GM06990 (cell line): ENCODE measurements around the gene FBXO8.

ENCODE experiments used
- DNase-seq: peaks from one replicate; pipeline ENCODE4 v3.0.0-alpha.2; 2011; ENCODE audit not compliant: insufficient read length; ENCODE audit errors: extremely low read depth
- H3K27me3 ChIP-seq: replicated peaks from 2 replicates; pipeline ENCODE4 v1.6.0; 2011; ENCODE audit warnings: low read length; ENCODE audit not compliant: control insufficient read depth, insufficient read depth
- H3K36me3 ChIP-seq: 2 replicates; pipeline ENCODE4 v1.5.1; 2011; ENCODE audit warnings: low read length; ENCODE audit not compliant: control insufficient read depth, insufficient read depth
- H3K4me3 ChIP-seq: replicated peaks from 2 replicates; pipeline ENCODE4 v1.5.1; 2011; ENCODE audit warnings: low read depth, mild to moderate bottlenecking, control low read depth, low read length
- TF ChIP-seq, protein P1 (sequence below): IDR thresholded peaks from 2 replicates; pipeline ENCODE4 v1.5.1; 2011; ENCODE audit warnings: low read length, control low read depth, mild to moderate bottlenecking, inconsistent platforms; ENCODE audit not compliant: insufficient read depth, poor library complexity, severe bottlenecking

FBXO8 gene

DNA sequence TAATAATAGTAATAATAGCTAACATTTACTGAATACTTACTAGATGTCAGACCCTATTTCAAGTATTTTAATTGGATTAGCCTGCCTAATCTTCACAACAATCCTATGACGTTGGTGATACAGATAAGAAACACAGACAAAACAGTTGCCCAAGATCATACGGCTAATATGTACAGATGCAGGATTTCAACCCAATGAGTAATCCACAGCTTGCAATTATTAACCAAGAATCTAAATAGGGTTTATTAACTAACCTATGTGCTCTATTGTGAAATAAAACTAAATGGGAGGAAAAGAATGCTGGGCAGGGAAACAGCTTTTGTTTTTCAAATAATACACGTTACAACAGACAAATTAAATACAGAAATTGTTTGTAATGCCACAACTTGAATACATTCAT, 23.4 kb downstream of the FBXO8 start:
- no peak overlapping the region for H3K4me3 ChIP-seq
- H3K27me3 ChIP-seq = no peaks in the 10 kb centered on the region
- DNase-seq = no peak
- TF ChIP-seq, protein P1, sequence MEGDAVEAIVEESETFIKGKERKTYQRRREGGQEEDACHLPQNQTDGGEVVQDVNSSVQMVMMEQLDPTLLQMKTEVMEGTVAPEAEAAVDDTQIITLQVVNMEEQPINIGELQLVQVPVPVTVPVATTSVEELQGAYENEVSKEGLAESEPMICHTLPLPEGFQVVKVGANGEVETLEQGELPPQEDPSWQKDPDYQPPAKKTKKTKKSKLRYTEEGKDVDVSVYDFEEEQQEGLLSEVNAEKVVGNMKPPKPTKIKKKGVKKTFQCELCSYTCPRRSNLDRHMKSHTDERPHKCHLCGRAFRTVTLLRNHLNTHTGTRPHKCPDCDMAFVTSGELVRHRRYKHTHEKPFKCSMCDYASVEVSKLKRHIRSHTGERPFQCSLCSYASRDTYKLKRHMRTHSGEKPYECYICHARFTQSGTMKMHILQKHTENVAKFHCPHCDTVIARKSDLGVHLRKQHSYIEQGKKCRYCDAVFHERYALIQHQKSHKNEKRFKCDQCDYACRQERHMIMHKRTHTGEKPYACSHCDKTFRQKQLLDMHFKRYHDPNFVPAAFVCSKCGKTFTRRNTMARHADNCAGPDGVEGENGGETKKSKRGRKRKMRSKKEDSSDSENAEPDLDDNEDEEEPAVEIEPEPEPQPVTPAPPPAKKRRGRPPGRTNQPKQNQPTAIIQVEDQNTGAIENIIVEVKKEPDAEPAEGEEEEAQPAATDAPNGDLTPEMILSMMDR = no peak
- H3K36me3 ChIP-seq = no peaks in the 10 kb centered on the region

DNA sequence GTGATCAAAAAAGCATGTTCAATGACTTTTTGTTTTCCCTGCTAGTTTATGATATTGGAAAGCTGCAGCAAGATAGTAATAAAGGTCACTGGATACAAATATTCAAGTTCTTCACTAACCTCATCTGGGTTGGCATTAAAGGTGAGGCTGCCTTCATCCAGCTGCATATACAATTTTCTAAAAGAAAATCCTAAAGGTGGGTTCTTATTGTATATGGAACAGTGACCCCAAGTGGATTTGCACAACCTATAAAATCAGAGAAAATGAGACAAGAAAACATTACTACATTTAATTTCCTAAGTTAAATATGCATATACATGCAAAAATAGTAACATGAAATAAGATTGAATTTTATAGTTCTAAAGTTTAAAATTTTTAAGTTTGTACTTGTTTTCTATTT, 23.9 kb downstream of the FBXO8 start:
- H3K36me3 ChIP-seq = no peaks in the 10 kb centered on the region
- no peak overlapping the region for H3K4me3 ChIP-seq
- DNase-seq = no peak
- TF ChIP-seq, protein P1 = no peak
- no peaks in the 10 kb centered on the region for H3K27me3 ChIP-seq

DNA sequence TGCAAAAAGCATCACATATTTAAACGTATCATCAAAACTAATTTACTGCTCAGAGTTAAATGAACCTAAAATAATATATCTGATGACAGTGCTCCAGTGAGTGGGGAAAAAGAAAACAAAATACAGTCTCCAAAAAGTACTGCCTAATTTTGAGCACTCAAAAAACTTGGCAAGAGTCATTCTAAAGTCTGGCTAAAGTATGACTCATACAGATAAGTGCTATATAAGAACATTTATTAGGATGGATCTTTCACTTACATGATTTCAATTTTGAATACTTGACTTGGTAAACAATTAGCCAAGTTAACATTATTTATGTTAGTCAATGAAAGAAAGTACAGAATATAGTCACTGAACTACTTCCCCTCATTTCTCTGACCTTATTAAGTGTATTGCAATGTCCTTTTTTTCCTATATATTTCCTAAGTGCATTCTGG, 27.2 kb downstream of the FBXO8 start:
- no peaks in the 10 kb centered on the region for H3K27me3 ChIP-seq
- H3K4me3 ChIP-seq = no peak overlapping the region
- H3K36me3 ChIP-seq = no peaks in the 10 kb centered on the region
- no peak for DNase-seq
- TF ChIP-seq, protein P1 = no peak

DNA sequence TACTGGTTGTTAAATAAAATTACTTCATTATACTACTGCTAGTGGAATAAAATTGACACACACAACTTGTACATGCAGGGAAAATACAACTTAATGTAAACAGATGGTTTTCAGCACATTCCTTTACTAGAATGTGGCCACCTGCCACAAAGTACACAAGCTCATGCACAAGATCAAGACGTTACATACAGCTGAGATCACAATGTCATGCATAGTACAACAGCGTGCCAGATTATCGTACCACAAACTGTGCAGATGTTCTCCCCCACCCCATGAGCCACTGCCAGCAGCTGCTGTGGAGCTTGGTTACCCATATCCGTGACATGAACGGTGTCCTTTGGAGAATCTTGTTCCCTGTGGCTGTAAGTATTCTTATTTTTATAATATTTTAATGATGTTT, 27.7 kb downstream of the FBXO8 start:
- DNase-seq = no peak
- H3K4me3 ChIP-seq = no peak overlapping the region
- no peaks in the 10 kb centered on the region for H3K27me3 ChIP-seq
- H3K36me3 ChIP-seq = no peaks in the 10 kb centered on the region
- TF ChIP-seq, protein P1 = no peak

DNA sequence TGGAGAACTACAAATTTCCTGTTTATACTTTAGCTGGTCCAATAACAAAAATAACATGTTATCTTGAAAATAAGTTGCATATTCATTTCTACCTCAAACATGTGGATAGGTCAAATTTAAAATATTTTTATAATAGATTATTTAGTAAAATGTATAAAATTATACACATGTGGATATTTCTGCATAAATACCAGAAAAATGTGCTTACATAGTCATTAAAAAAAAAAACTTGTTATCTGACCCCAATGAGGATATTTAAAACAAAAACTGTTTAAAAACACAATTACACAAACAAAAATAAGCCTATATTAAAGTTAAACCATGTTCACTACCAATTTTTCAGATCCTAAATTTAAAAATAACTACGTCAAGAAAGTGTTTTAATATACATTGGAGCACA, 28.1 kb downstream of the FBXO8 start:
- TF ChIP-seq, protein P1 = no peak
- H3K36me3 ChIP-seq = no peaks in the 10 kb centered on the region
- H3K4me3 ChIP-seq = no peak overlapping the region
- H3K27me3 ChIP-seq = no peaks in the 10 kb centered on the region
- DNase-seq = no peak

DNA sequence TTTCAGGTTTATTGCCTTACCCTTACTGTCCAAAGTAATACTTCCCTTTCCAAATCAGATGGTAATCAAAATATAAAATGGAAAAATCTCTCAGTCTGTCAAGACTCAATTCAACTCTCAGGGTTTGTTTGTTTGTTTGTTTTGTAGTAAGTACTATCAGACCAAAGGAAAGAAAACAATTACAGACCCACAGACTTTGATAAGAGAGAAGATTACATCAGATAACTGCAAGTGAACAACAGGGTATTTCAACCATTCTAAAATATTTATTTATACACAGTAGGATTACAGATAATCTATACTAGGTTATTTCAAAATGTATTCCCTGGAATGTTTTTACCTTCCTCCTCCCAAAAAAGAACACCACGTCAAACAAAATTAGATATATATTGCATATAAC, 28.9 kb downstream of the FBXO8 start:
- no peaks in the 10 kb centered on the region for H3K27me3 ChIP-seq
- no peaks in the 10 kb centered on the region for H3K36me3 ChIP-seq
- H3K4me3 ChIP-seq = no peak overlapping the region
- TF ChIP-seq, protein P1 = no peak
- DNase-seq = no peak
